ENCODE data around the gene WDR33.

The WDR33 gene

GRCh38 chr2:127712999-127713398 lies 98.0 kb downstream of the WDR33 start:
- Histone ChIP-seq H3K4me1 (no peaks in the 10 kb centered on the region), H3K36me3 (peaks cover 5% of the 10 kb centered on the region), H3K4me3 (ENCODE audit: low read depth, low read length) (no peak overlapping the region), H3K27me3 (no peaks in the 10 kb centered on the region), H3K9me3 (no peaks in the 10 kb centered on the region)
- TF ChIP-seq, protein P1, sequence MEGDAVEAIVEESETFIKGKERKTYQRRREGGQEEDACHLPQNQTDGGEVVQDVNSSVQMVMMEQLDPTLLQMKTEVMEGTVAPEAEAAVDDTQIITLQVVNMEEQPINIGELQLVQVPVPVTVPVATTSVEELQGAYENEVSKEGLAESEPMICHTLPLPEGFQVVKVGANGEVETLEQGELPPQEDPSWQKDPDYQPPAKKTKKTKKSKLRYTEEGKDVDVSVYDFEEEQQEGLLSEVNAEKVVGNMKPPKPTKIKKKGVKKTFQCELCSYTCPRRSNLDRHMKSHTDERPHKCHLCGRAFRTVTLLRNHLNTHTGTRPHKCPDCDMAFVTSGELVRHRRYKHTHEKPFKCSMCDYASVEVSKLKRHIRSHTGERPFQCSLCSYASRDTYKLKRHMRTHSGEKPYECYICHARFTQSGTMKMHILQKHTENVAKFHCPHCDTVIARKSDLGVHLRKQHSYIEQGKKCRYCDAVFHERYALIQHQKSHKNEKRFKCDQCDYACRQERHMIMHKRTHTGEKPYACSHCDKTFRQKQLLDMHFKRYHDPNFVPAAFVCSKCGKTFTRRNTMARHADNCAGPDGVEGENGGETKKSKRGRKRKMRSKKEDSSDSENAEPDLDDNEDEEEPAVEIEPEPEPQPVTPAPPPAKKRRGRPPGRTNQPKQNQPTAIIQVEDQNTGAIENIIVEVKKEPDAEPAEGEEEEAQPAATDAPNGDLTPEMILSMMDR (IDR thresholded peaks at IDR 0.05; ENCODE audit: low read depth, low read length) = no peak
- DNase-seq = no peak

GRCh38 chr2:127709336-127709735 lies 101.6 kb downstream of the WDR33 start:
- no peak for DNase-seq
- H3K9me3 ChIP-seq = no peaks in the 10 kb centered on the region
- no peaks in the 10 kb centered on the region for H3K4me1 ChIP-seq
- H3K4me3 ChIP-seq (ENCODE audit: low read depth, low read length) = no peak overlapping the region
- H3K36me3 ChIP-seq = peaks cover 12% of the 10 kb centered on the region
- TF ChIP-seq, protein P1 (IDR thresholded peaks at IDR 0.05; ENCODE audit: low read depth, low read length) = no peak
- H3K27me3 ChIP-seq = no peaks in the 10 kb centered on the region

DNA sequence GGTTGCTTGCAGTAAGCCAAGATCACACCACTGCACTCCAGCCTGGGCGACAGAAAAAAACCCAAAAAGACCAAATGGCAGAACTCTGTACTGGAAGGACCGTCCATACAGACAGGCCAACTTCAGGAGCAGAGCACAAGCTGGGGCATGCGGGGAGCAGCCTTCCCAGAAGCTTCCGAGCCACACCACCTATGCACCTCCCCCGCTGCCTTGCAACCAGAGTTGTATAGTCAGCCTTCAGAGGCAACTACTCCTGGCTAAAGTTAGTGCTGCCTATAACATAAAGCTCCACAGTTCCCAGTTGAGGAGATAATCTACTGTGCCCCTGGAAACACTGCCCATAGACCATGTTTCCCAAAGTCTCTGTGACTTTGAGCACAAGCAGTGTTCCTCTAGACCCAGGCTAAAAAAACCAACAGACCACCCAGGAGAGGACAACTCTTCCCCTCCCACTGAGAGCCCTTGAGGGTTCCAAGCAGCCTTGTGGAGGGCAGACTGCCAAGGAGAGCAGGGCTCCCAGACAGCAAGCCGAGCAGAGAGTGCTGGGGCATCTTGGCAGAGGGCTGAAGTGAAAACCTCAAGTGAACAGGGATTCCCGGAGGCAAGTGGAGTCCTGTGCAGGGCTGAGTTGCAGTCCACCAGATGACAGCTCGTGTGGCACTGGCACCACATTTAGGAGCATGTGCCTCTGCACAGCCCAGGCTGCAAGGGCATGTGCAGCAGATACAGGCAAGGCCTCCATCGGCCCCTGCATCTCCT lies 102.9 kb downstream of the WDR33 start:
- Histone ChIP-seq H3K36me3 (peaks cover 12% of the 10 kb centered on the region), H3K9me3 (no peaks in the 10 kb centered on the region), H3K4me3 (ENCODE audit: low read depth, low read length) (no peak overlapping the region), H3K4me1 (no peaks in the 10 kb centered on the region), H3K27me3 (no peaks in the 10 kb centered on the region)
- TF ChIP-seq, protein P1 (IDR thresholded peaks at IDR 0.05; ENCODE audit: low read depth, low read length) = no peak
- no peak for DNase-seq

GRCh38 chr2:127706215-127706990 lies 104.6 kb downstream of the WDR33 start:
- TF ChIP-seq, protein P1 (IDR thresholded peaks at IDR 0.05; ENCODE audit: low read depth, low read length) = no peak
- no peaks in the 10 kb centered on the region for H3K27me3 ChIP-seq
- peaks cover 12% of the 10 kb centered on the region for H3K36me3 ChIP-seq
- no peaks in the 10 kb centered on the region for H3K9me3 ChIP-seq
- DNase-seq = peak; percentile 65
- no peaks in the 10 kb centered on the region for H3K4me1 ChIP-seq
- no peak overlapping the region for H3K4me3 ChIP-seq (ENCODE audit: low read depth, low read length)

DNA sequence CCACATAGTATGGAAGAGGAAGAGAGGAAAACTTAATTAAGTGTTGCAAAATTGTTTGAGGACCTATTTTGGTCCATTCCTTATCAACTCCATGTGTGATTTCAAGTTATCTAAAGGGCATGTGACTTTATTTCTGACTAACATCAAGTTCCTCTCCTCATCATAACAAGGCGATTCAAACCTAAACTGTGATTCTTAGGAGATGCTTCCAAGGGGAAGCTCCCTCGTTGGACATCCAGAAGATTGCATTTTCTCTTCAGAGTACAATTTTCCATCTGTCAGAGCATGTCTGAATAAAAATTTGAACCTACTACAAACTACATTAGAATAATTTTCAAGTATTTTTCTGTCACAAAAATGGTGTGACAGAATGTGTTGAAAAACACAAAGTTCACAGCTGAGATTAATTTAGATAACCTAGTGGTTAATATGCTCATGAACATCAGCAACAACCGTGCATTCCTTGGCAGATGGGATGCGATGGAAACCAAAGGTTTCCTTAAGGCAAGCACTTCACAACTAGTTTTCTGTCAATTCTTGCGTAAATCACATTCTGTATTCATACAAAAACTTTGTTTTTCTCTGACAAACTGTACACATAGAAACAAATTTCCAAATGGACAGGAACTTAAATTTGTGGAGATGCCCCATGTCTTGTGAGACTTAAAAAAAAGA lies 105.4 kb downstream of the WDR33 start:
- no peaks in the 10 kb centered on the region for H3K9me3 ChIP-seq
- H3K27me3 ChIP-seq = no peaks in the 10 kb centered on the region
- H3K4me1 ChIP-seq = no peaks in the 10 kb centered on the region
- no peak overlapping the region for H3K4me3 ChIP-seq (ENCODE audit: low read depth, low read length)
- DNase-seq = no peak
- peaks cover 12% of the 10 kb centered on the region for H3K36me3 ChIP-seq
- TF ChIP-seq, protein P1 (IDR thresholded peaks at IDR 0.05; ENCODE audit: low read depth, low read length) = no peak
